WTC11 (cell line): Measurements from ENCODE around the gene MRPL10.

ENCODE experiments used
- ELF4 ChIP-seq: sonication (generic); formaldehyde crosslinking; IDR thresholded peaks from 2 replicates; pipeline ENCODE4 v1.8.1; 2022; ENCODE audit warnings: low read depth, mild to moderate bottlenecking, moderate library complexity, missing genetic modification reagents
- FOXP1 ChIP-seq: sonication (generic); formaldehyde crosslinking; IDR thresholded peaks from 2 replicates; pipeline ENCODE4 v1.8.0; 2022; ENCODE audit warnings: missing genetic modification reagents, mild to moderate bottlenecking, moderate library complexity, borderline replicate concordance
- TEAD4 ChIP-seq: sonication (generic); formaldehyde crosslinking; IDR thresholded peaks from 2 replicates; pipeline ENCODE4 v1.8.0; 2022; ENCODE audit warnings: mild to moderate bottlenecking, missing genetic modification reagents
- USF2 ChIP-seq: sonication (generic); formaldehyde crosslinking; IDR thresholded peaks from 2 replicates; pipeline ENCODE4 v1.8.1; 2023; ENCODE audit warnings: mild to moderate bottlenecking, missing genetic modification reagents, moderate library complexity
- TF ChIP-seq, protein P1 (sequence below): fragments of 200-600 bp; IDR thresholded peaks from 2 replicates; pipeline ENCODE4 v1.8.0; 2022; ENCODE audit warnings: antibody characterized with exemption

GRCh38 chr17:47844814-47845715 lies 13.7 kb upstream of the MRPL10 start:
- TF ChIP-seq, protein P1, sequence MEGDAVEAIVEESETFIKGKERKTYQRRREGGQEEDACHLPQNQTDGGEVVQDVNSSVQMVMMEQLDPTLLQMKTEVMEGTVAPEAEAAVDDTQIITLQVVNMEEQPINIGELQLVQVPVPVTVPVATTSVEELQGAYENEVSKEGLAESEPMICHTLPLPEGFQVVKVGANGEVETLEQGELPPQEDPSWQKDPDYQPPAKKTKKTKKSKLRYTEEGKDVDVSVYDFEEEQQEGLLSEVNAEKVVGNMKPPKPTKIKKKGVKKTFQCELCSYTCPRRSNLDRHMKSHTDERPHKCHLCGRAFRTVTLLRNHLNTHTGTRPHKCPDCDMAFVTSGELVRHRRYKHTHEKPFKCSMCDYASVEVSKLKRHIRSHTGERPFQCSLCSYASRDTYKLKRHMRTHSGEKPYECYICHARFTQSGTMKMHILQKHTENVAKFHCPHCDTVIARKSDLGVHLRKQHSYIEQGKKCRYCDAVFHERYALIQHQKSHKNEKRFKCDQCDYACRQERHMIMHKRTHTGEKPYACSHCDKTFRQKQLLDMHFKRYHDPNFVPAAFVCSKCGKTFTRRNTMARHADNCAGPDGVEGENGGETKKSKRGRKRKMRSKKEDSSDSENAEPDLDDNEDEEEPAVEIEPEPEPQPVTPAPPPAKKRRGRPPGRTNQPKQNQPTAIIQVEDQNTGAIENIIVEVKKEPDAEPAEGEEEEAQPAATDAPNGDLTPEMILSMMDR: no peak
- no peak for TF ChIP-seq USF2
- TF ChIP-seq TEAD4: no peak
- TF ChIP-seq ELF4 (CRISPR knock-in tag): no peak
- TF ChIP-seq FOXP1: no peak
